Activated T-cell treated with anti-CD3 and anti-CD28 coated beads for 1 hour (primary cell): ENCODE data around the gene EIF3C.
"Not testable (repeated sequence)": the region's sequence is repeated elsewhere in the genome, so short reads cannot be mapped to it uniquely, and the experiment has no call there.

Experiments used
- DNase-seq: peaks from one replicate; pipeline ENCODE4 v3.0.0-alpha.2; 2020; ENCODE audit warnings: low read depth

EIF3C gene

GRCh38 chr16:28750469-28751067 lies 39.3 kb downstream of the EIF3C start:
- DNase-seq = not testable (repeated sequence)

- DNase-seq = not testable (repeated sequence)
These were observed 40.2 kb downstream of the EIF3C start, which contains the start of gene NPIPB9 for GRCh38 chr16:28751487-28751886. TSS of gene NPIPB9 (plus strand) at chr16:28751787.

GRCh38 chr16:28781697-28782096 lies 70.4 kb downstream of the EIF3C start:
- not testable (repeated sequence) for DNase-seq

DNA sequence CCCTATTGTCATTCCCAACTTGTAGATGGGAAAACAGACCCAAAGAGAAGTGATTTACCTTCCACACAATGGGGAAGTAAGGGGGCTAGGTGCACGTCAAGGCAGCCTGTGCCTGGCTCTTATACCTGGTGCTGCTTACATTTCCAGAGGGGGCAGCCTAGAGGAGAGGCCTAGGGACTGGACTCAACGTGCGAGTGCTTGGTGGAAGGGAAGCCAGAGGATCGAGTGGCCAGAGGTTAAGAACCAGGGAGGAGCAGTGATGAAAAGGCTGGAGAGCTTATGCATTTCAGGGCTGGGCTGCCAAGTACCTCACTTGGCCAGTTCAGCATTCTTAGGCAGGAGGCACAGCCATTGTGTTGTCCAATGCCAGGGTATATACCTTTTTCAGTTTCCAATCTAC lies 71.1 kb downstream of the EIF3C start:
- not testable (repeated sequence) for DNase-seq
